NCI-H2081 (cell line): ENCODE measurements around the gene PPP1R1B.
"Not testable (repeated sequence)": the region's sequence is repeated elsewhere in the genome, so short reads cannot be mapped to it uniquely, and the experiment has no call there.

Source experiments
- DNase-seq, 2 experiments: peaks; one replicate each; lab custom pipeline; 2025; lab: John Stamatoyannopoulos, UW

Gene PPP1R1B

DNA sequence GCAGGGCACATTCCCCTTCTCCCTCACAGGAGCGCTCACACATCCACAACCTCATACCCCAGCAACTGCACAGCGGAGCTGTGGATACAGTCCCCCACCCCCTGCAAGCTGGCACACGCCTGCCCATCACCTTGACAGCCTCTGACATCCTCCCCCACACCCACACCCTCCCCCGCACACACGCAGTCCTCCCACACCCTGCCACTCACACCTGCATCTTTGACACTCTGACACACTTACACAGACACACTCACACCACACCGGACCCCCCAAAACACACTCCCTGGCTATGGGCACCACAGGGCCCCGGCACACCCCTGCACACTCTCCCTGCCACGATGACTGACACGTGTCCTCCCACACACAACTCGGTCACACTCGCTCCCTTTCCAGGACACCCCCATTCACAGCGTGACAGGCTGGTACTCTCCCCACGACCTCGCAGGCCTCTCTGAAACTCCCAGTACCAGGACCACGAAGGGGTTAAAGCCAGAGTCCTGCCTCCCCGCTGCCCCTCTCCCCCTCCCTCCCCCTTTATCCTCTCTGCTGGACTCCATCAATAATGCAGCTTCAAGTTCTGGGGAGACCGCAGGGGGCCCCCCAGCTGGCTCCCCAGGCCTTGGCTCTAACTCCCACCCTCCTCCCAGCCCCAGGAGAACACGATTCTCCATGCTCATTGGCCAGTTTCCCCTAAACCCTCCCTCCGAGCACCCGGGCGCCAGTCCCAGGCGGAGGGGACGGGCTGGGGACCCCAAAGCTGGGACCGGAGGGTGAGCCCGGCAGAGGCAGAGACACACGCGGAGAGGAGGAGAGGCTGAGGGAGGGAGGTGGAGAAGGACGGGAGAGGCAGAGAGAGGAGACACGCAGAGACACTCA, at the start of gene PPP1R1B:
Gene PPP1R1B, plus strand, starts transcription at position 782 of the 876 bp plus-strand sequence. CDS start 441 bp downstream, outside the sequence.
- DNase-seq = peak in 1 of 2 experiments; percentile 65

DNA sequence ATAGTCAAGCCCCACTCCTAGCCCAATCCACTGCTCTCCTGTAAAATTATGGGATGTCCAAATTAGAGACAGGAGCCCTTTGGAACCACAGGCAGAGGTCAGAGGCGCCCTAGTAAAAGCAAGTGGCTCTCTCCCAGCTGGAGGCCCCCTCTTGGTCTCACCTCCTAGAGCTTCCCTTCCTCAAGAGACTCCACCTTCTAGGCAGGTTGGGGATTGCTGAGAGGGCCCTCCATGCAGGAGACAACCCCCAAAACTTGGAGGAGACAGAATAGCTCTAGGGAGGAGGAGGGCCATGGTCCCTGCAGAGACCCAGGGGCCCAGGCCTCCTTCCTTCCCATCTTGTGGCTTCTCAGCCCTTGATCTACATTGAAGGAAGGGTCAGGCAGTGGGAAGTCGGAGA, 48.5 kb upstream of the PPP1R1B start:
- DNase-seq = no peak

DNA sequence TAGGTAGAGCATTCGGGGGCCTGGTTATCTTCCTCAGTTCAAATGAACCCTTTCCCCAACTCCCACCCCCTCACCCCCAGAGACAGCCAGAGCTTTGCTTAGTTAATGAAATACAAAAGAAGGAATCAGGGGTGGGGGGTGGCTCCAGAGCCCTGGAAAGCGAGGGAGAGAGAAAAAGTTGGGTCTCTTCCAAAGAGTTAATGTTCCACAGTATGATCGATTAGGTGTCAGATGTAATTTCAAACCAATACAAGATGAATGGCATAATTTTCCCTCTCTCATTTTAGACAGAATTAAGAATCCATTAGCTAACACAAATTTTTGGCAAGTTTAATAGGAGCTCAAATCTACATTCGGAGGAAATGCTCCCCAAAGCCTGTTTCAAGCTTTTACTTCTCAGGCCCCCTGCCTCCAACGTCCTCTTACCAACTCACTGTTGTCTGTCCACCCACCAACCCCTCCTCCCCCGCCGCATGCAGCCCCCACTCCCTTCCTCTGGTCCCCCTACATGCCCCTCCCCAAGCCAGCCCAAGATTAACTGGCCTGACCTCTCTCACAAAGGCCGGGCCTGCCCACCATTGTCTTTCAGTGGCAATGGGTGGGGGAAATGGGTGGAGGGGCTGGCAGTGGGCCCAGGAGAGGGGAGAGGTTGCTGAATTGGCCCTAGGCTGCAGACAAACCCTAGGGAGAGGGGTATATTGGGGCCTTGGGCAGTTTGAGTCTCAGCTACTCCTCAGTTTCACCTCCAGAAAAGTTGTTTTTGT, 47.3 kb upstream of the PPP1R1B start:
- peak in 1 of 2 experiments; percentile 34 for DNase-seq

DNA sequence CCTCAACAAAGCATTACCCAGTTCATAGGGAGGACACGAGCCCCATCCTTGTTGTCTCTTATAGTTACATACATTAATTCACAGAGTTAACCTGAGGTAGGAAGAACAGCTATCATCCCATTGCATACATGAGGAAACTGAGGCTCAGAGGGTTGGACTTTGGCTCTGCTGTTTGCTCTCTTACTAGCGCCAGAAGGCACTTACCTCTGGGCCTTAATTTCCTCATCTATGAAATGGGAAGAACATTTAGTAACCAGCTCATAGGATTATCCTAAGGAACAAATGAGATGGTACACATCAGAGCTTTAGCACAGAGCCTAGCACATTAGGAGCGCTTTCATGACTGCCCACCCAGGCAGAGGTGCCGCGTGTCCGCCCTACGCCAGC, 46.7 kb upstream of the PPP1R1B start:
- no peak for DNase-seq

DNA sequence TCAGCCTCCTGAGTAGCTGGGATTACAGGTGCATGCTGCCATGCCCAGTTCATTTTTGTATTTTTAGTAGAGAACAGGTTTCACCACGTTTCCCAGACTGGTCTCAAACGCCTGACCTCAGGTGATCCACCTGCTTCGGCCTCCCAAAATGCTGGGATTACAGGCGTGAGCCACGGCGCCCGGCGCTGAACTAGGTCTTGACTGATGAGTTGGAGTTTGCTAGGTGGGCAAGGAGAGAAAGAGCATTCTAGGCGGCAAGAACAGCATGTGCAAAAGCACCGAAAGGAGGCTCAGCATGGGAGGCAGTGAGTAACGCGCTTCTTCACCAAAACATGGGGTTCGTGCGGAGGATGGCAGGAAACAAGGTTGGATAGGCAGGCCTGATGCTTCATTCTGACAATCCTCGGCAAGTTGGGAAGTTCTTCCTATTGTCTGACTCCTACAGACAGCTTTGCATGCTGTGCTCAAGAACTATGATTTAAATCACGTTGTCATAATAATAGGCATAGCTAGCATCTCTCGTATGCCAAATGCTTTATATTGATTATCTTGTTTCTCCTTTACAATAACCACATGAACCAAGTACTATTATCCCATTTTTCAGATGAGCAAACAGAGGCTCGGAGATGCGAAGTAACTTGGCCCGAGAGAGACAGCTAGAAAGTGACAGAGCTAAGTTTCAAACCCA, 45.5 kb upstream of the PPP1R1B start:
- DNase-seq = no peak

DNA sequence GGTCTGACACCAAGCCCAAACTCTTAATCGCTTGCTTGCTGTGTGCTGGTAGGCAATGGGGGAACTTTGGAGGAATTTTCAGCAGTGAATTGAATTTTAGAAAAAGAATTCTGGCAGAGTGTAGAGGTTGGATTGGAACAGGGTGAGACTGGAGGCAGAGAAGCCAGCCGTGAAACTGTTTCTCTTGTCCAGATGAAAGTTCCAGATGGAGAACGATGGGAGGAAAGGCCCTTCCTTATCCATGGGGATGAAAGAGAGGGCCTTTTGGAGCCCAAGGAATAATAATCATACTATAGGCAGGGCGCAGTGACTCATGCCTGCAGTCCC, 45.0 kb upstream of the PPP1R1B start:
- DNase-seq = no peak

DNA sequence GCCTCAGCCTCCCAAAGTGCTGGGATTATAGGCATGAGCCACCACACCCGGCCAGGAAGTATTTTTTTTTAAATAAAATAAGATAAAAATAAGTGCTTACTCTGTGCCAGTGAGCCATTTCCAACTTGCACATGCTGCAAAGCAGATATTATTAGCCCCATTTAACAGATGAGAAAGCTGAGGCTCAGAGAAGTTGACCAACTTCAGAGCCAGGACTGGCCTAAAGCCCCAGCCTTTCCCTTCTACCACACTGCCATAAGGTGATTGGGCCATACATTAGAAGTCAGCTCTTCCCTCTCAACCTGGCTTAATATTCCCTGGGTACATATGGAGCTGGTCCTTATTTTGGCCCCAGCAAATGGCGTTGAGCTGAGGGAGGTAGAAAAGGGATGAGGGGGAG, 44.1 kb upstream of the PPP1R1B start:
- DNase-seq = no peak

DNA sequence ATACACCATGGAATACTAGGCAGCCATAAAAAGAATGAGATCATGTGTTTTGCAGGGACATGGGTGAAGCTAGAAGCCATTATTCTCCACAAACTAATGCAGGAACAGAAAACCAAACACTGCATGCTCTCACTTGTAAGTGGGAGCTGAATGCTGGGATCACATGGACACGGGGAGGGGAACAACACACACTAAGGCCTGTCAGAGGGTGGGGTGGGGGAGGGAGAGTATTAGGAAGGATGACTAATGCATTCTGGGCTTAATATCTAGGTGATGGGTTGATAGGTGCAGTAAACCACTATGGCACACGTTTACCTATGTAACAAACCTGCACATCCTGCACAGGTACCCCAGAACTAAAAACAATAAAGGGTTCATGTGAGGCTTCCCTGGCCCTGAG, 36.6 kb upstream of the PPP1R1B start:
- DNase-seq = not testable (repeated sequence)

DNA sequence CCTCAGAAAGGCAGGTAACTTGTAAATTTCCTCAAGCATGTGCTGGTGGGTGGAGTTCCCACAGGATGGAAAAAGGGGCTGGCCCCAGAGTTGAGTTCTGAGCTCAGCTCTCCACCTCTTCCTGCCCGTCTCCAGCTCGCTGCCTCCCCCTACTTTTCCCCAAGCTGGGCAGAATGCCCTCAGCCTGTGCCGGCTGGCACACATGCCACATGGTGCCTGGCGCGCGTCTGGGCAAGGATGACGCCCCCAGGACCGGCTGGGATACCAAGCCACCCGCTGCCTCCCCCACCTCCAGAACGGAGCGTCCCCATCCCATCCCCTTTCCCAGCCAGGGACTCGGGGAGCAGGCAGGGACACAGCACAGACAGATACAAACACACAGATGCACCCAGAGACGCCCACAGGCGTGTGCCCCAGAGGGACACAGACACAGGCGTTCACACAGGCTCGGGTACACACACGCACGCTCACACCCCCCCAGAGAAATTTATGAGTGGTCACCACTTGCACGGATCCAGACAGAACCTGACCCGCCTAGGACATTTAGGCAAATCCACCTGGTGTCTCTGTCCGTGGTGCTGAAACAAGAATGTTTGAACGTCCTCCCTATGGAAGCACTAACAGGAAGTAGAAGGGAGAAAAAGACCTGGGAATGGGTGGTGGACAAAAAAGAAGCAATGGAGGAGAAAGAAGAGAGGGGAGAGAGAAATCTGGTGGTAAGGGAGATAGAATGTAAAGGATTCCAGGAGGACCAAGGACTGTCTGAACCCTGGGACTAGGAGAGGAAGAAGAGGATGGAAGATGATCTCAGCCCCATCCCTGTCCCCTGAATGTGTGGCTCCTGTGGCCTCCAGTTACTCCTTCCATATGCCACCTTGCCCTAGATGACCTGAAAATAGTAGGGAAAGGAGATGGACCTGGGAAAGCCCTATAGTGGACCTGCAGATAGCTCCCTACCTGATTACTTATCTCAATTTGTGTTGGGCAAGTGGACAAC, 34.5 kb upstream of the PPP1R1B start:
- DNase-seq = peak; percentile 82 to 88

DNA sequence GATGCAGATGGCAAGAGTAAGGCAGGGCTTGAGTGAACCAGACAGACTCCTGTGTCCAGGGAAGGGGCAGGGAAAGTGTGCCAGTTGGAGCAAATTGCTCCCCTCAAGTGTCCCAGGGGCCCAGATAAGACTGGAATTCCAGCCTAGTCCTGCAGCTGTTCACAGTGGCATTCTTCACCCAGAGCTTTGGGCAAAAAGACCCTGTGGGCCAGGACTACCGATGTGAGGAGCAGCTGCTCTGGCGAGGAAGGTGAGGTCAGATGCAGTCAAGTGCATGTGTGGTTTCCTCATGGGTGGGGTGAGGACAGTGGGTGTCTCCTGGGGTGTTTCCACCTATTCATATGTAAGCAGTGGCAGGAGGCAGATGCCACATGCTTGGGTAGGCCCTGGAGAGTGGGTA, 33.4 kb upstream of the PPP1R1B start:
- no peak for DNase-seq

DNA sequence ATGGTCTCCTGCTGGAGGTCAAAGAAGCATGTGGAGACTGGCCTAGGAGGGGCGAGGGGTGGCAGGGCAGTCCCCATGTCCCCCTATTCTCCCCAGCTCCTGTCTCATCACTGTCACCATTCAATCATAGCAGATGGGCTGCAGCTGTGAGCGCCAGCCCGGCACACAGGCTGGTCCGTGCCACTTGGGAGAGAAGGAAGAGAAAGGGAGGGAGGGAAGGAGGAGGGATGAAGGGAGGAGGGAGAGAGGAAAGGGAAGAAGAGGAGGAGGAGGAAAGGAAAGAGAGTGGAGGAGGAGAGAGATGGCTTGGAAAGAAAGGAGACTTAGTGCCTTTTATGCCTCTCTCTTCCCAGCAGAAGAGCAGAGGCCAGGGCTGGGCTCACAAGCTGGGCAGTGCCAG, 31.5 kb upstream of the PPP1R1B start:
- no peak for DNase-seq

DNA sequence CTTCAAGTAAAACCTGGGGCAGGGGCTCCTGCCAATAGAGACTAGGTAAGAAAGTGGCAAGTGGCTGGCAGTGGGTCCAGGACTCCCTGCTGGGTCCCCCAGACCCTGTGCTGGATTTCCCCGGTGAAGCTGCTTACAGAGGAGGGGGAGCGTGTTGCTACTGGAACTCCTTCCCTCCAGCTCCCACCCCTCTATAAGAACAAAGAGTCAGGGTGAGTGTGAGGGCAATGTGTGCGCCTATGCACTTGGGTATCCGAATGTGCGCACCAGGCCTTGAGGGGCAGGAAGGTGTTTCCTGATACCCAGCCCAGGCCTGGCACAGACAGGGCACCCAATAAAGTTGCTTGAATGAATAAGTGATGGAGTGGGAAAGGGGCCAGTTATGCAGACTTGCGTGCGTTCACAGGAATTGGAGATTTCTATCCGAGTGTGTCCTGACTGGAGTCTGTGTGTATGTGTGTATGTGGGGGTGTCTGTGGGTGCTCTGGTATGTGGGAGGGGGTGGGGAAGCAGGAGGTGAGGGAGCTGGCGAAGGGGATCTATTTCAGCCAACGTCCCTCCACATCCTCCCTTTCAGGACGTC, 30.7 kb upstream of the PPP1R1B start:
- DNase-seq = no peak

DNA sequence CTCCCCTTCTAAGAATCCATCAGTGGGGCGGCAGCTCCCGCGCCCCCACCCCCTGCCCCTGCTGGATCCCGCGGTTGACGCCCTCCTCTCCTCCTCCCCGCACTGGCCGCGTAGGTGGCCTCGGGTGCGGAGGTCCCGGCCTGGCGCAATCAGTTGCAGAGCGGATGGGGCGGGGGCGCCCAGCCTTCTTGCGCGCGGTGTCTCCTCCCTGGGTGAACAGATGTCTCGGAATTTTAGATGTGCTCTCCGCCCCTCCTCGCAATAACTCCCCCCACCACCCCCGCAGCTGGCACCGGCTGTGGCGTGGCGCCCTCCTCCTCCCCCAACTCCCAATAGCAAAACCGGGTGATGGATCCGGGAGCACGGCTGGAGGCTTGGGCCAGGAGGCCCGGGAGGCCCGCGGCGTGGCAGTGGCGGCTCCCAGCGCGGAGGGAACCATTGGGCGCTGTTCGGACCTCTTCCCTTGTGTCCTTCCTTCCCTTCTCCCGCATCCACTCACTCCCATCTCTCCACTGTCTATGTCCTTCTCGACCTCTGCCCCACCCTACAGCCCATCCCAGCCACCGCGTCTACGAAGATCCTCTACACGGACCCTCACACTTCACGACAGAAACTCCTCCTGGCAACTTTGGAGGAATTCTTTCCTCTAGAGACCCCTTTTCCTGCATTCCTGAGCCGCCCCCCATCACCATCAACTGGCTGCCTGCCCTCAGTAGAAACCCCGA, 30.0 kb upstream of the PPP1R1B start:
- DNase-seq = no peak

DNA sequence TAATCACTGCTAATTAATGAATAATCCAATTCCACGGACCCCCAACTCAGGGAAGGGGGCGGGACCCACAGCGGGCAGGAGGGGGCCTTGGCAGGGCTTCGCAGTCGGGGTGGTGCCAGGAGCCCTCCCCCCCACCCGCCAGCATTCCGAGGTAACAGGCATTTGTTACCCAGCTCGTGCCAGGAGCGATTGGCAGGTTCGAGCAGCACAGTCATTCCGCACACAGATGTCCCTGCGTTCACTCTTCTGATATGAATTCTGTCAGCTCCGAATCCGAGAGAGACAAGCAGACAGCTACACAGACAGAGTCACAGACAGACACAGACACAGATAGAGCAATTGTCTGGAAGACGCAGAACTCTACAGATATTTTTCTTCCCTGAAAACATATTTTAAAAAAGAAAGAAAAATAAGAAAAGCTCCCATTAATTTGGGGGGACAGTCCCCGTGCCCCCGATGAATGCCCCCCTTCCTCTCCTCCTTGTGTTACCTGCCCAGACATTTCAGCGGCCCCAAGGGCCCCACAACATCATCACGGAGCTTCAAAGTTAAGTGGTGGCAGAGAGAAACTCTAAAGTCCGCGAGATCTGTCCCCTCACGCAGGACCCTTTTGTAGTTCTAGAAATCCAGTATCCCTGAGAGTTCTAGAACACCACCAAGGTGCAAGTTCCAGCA, 29.2 kb upstream of the PPP1R1B start:
- DNase-seq = no peak

DNA sequence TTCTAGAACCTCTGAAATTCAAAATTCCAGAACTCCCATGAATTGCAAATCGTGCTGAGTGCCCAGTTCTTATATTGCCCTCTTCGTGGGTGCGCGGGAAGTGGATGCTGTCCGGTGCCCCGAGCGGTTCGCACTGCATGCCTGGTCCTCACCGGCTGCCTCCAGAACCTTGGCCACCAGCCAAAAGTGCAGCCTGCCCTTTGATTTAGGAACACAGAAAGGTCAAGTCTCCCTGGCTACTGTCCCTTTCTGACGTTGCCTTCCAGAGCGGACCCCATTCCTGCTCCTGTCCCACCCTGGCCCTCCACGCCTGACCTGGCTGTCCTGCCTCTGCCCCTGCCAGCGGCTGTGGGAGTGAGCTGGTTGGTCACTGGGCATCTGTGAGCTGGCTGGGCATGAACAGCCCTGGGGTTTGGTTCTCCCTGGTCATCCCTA, 28.7 kb upstream of the PPP1R1B start:
- DNase-seq = no peak

DNA sequence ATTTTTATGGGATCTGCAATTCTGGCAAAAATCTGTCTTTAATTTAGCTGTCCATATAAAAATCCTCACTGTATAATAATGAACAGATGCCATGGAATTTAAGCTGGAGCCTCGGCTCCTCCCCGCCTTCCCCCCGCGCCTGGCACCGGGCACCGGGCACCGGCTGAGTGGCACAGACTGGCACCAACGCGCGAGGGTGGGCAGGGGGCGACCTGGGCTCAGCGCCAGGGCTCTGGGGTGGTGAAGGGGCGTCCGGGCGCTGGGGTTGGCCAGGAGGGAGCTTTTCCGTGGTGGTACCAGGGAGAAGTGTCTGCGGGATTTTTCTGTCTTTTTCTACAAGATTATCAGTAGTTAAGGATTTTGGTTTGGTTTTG, 28.1 kb upstream of the PPP1R1B start:
- DNase-seq = no peak

DNA sequence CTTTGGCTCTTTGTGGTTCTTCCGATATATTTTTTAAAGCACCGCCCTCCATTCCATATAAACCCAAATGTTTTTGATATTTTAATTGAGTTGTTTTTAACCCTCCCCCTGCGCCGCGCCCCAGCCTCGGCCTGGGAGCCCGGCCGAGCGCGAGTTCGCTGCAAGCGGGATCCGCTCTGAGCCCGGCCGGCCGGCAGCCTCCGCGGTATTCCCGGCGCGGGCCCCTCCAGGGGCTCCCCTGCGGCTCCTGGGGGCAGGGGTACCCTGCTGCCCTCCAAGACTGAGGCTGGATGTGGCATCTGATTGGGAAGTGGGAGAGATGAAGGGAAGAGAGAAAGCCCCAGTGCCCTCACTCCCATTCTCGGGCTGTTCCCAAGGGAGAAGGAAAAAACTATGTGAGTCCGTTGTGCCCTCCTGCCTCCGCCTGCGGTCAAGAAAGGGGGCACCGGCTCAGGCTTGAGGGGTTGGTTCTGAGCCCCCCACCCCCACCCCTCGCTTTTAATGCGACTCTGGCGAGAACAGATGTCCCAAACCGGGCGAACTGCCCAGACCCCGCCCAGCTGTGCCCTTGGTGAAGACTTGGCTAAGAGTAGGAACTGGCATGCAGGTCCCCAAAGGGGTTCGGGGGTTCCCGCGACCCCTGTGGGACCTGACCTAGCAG, 27.6 kb upstream of the PPP1R1B start:
- no peak for DNase-seq

DNA sequence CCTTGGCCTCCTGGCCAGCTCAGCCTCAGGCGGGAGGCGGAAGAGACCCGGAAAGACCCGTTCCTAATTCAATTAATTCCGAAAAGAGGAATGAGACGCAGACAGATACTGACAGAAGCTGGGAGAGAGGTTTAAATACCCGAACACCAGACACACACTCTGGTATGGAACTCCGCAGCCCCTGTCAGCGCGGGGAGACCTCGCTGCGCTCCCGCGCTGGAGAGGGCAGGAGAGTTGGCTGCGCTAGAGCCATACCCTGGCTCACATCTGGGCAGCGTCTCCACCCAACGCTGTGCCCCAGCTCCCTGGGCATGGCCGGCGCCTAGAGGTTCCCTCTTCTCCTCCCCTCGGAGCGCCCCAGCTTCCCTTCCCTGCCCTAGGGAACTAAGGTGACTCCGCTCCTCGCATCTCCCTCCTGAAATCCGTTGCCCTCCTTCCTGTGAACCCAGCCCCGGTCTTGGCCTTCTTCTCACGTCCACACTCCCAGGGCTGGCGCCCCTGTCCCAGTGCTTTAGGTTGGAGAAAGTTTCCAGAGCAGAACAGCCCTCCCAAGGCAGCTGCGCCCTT, 27.0 kb upstream of the PPP1R1B start:
- no peak for DNase-seq
